ENCODE measurements around the gene TMEM120B. TPM values are rescaled to one million over a fixed set of nuclear protein-coding genes. Genes with fewer than 3 reads are reported as not detected.

Gene TMEM120B
- total RNA-seq, 1 donor from 2014 or later: 11.6 TPM

GRCh38 chr12:121819212-121819949, 106.8 kb downstream of the TMEM120B start:
- no peak for DNase-seq (ENCODE audit: low spot score)

- no peak for DNase-seq (ENCODE audit: low spot score)
These were observed 107.5 kb downstream of the TMEM120B start for GRCh38 chr12:121820056-121820455.

- no peak for DNase-seq (ENCODE audit: low spot score)
These were observed 110.0 kb downstream of the TMEM120B start for GRCh38 chr12:121822393-121823100.

GRCh38 chr12:121823101-121823726, 110.7 kb downstream of the TMEM120B start:
- DNase-seq (ENCODE audit: low spot score): no peak

GRCh38 chr12:121823727-121824115, 111.2 kb downstream of the TMEM120B start:
- no peak for DNase-seq (ENCODE audit: low spot score)

- DNase-seq (ENCODE audit: low spot score): no peak
These were observed 112.5 kb downstream of the TMEM120B start for GRCh38 chr12:121825041-121825523.

GRCh38 chr12:121826318-121827150, 114.0 kb downstream of the TMEM120B start:
- no peak for DNase-seq (ENCODE audit: low spot score)

GRCh38 chr12:121827351-121828099, 115.0 kb downstream of the TMEM120B start:
- DNase-seq (ENCODE audit: low spot score): no peak

- DNase-seq (ENCODE audit: low spot score): no peak
These were observed 115.8 kb downstream of the TMEM120B start for GRCh38 chr12:121828306-121828705.

- DNase-seq (ENCODE audit: low spot score): no peak
These were observed 116.3 kb downstream of the TMEM120B start for GRCh38 chr12:121828826-121829225.

GRCh38 chr12:121829250-121829918, 116.8 kb downstream of the TMEM120B start:
- DNase-seq (ENCODE audit: low spot score): no peak

GRCh38 chr12:121830134-121830533, 117.6 kb downstream of the TMEM120B start:
- DNase-seq (ENCODE audit: low spot score): no peak

- no peak for DNase-seq (ENCODE audit: low spot score)
These were observed 118.2 kb downstream of the TMEM120B start for GRCh38 chr12:121830588-121831265.

Other genes with a start within 250 kb of the TMEM120B start
- 26.9 TPM for gene KDM2B, start 131.7 kb upstream of the TMEM120B start, total RNA-seq
- 28.9 TPM for gene ORAI1, start 86.2 kb upstream of the TMEM120B start, total RNA-seq
- 0.69 TPM for gene MORN3, start 43.1 kb upstream of the TMEM120B start, total RNA-seq
- 30.8 TPM for gene RHOF, start 80.9 kb downstream of the TMEM120B start, total RNA-seq
- gene SETD1B, start 91.3 kb downstream of the TMEM120B start, total RNA-seq: 35.5 TPM
- gene HPD, start 146.1 kb downstream of the TMEM120B start, total RNA-seq: 2.8 TPM
- 48.8 TPM for gene PSMD9, start 176.0 kb downstream of the TMEM120B start, total RNA-seq
- 7.0 TPM for gene CFAP251, start 205.8 kb downstream of the TMEM120B start, total RNA-seq

Measured in mucosa of gallbladder (tissue), 1 donor.